ENCODE results near the gene SPINK5.

Gene SPINK5

GRCh38 chr5:148072207-148072606 is 8.4 kb downstream of the SPINK5 start:
- H3K36me3 ChIP-seq (ENCODE audit: control insufficient read depth, insufficient read depth, low read length), result no peaks in the 10 kb centered on the region
- no peaks in the 10 kb centered on the region for H3K4me1 ChIP-seq (ENCODE audit: control insufficient read depth, insufficient read depth, low read length)
- H3K27me3 ChIP-seq (ENCODE audit: control insufficient read depth, insufficient read depth, low read length), result no peaks in the 10 kb centered on the region
- no peak overlapping the region for H3K9ac ChIP-seq (ENCODE audit: low read length)
- H3K9me3 ChIP-seq (ENCODE audit: control insufficient read depth, low read length), result no peaks in the 10 kb centered on the region
- no peak overlapping the region for H3K4me3 ChIP-seq (ENCODE audit: low read length)

DNA sequence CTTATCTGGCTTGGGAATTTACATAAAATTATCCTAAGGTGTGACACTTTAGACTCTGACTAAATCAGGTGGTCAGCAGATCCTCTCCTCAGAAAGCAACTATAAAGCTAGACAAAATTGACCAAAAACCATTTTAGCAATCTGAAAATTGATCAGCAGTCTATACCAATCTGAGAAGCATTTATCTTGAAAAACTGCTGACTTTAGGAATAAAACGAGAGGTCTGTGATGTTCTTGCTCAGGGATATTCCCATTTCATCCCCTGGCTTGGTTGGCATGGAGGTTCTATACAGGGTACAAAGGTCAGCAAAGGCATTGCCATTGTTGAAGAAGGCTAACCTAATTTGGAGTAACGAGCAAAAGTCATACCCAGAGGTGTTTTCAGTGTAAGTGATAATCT is 11.7 kb downstream of the SPINK5 start:
- Histone ChIP-seq H3K27me3 (ENCODE audit: control insufficient read depth, insufficient read depth, low read length) (no peaks in the 10 kb centered on the region), H3K9ac (ENCODE audit: low read length) (no peak overlapping the region), H3K4me3 (ENCODE audit: low read length) (no peak overlapping the region), H3K4me1 (ENCODE audit: control insufficient read depth, insufficient read depth, low read length) (no peaks in the 10 kb centered on the region), H3K36me3 (ENCODE audit: control insufficient read depth, insufficient read depth, low read length) (no peaks in the 10 kb centered on the region), H3K9me3 (ENCODE audit: control insufficient read depth, low read length) (no peaks in the 10 kb centered on the region)

- no peaks in the 10 kb centered on the region for H3K27me3 ChIP-seq (ENCODE audit: control insufficient read depth, insufficient read depth, low read length)
- no peak overlapping the region for H3K4me3 ChIP-seq (ENCODE audit: low read length)
- no peaks in the 10 kb centered on the region for H3K9me3 ChIP-seq (ENCODE audit: control insufficient read depth, low read length)
- H3K9ac ChIP-seq (ENCODE audit: low read length), result no peak overlapping the region
- no peaks in the 10 kb centered on the region for H3K4me1 ChIP-seq (ENCODE audit: control insufficient read depth, insufficient read depth, low read length)
- no peaks in the 10 kb centered on the region for H3K36me3 ChIP-seq (ENCODE audit: control insufficient read depth, insufficient read depth, low read length)
Observed at GRCh38 chr5:148083203-148083602, 19.4 kb downstream of the SPINK5 start.

DNA sequence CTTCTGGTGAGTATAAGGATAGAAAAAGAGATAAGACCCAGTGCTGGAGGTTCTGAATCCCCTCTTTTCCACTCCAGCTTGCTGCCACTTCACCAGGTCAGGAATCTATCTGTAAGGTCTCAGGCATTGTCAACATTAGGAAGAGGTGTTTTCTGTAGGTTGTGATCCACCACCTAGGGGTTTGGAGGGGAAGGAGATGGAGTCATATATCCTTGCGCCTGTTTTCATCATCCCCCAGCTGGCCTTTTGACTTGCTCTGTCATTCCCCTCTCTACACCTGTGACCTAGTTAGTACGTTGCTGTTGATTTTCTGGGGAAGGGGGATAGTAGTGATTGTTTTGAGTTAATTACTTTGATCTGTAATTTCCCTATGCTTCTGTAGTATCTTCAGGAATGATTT is 20.5 kb downstream of the SPINK5 start:
- Histone ChIP-seq H3K4me1 (ENCODE audit: control insufficient read depth, insufficient read depth, low read length) (no peaks in the 10 kb centered on the region), H3K36me3 (ENCODE audit: control insufficient read depth, insufficient read depth, low read length) (no peaks in the 10 kb centered on the region), H3K9me3 (ENCODE audit: control insufficient read depth, low read length) (no peaks in the 10 kb centered on the region), H3K9ac (ENCODE audit: low read length) (no peak overlapping the region), H3K4me3 (ENCODE audit: low read length) (no peak overlapping the region), H3K27me3 (ENCODE audit: control insufficient read depth, insufficient read depth, low read length) (no peaks in the 10 kb centered on the region)

GRCh38 chr5:148085310-148085709 is 21.5 kb downstream of the SPINK5 start:
- no peak overlapping the region for H3K9ac ChIP-seq (ENCODE audit: low read length)
- no peaks in the 10 kb centered on the region for H3K9me3 ChIP-seq (ENCODE audit: control insufficient read depth, low read length)
- H3K36me3 ChIP-seq (ENCODE audit: control insufficient read depth, insufficient read depth, low read length), result no peaks in the 10 kb centered on the region
- H3K27me3 ChIP-seq (ENCODE audit: control insufficient read depth, insufficient read depth, low read length), result no peaks in the 10 kb centered on the region
- no peak overlapping the region for H3K4me3 ChIP-seq (ENCODE audit: low read length)
- H3K4me1 ChIP-seq (ENCODE audit: control insufficient read depth, insufficient read depth, low read length), result no peaks in the 10 kb centered on the region

DNA sequence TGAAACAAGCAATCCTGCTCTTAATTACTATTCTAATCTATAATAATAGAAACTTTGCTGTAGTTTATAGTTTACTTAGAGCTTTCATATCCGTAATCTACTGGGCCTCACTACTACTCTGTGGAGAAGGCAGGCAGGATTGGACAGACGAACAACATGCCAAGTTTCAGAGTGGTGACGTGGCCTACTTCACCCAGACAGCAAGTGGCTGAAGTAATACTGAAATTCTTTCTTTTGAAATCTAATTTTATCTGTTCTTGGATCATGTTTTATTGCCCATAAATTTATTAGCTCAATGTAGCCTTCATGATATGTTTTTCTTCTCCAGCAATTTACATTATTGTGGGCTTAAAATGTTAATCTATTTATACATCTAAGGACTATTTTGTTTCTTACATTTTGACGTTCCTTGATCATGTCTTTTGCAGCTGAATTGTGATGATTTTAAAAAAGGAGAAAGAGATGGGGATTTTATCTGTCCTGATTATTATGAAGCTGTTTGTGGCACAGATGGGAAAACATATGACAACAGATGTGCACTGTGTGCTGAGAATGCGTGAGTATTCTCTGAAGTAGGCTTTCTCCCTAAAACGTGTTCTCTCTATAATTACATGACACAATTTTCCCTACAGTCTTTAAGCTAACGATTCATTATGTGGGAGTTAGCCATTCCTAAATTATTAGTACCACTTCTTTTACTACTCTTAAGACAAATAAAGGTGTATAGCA is 22.4 kb downstream of the SPINK5 start:
- H3K9ac ChIP-seq (ENCODE audit: low read length), result no peak overlapping the region
- no peaks in the 10 kb centered on the region for H3K27me3 ChIP-seq (ENCODE audit: control insufficient read depth, insufficient read depth, low read length)
- no peaks in the 10 kb centered on the region for H3K4me1 ChIP-seq (ENCODE audit: control insufficient read depth, insufficient read depth, low read length)
- H3K36me3 ChIP-seq (ENCODE audit: control insufficient read depth, insufficient read depth, low read length), result no peaks in the 10 kb centered on the region
- no peaks in the 10 kb centered on the region for H3K9me3 ChIP-seq (ENCODE audit: control insufficient read depth, low read length)
- H3K4me3 ChIP-seq (ENCODE audit: low read length), result no peak overlapping the region

DNA sequence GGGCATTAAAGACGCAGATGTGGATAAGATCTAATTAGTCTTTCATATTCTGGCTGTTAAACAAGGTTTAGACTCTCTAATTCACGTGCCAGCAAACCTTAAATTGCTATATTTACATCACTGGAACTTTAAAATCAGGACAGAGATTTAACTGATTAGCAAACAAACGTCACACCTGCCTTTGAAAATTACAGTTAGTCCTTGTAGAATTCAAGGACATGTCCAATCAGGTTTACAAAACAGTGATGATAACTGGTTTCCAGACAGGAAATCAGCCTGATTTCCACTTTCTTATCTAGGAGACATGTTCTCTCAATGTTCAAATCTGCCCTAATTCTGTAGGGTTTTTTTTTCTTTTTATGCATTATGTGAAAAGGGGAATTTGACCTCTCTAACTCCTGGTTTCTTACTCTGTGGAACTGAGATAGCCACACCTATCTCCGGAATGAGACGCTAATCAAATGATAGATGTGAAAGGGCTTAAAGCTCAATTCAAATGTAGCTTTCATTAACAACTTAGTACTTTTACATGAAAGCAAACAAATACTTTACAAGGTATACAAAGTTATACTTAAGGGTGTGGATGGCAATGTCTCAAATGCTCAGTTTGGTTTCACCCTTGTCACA is 26.5 kb downstream of the SPINK5 start:
- Histone ChIP-seq H3K4me1 (ENCODE audit: control insufficient read depth, insufficient read depth, low read length) (no peaks in the 10 kb centered on the region), H3K36me3 (ENCODE audit: control insufficient read depth, insufficient read depth, low read length) (no peaks in the 10 kb centered on the region), H3K9ac (ENCODE audit: low read length) (no peak overlapping the region), H3K9me3 (ENCODE audit: control insufficient read depth, low read length) (no peaks in the 10 kb centered on the region), H3K4me3 (ENCODE audit: low read length) (no peak overlapping the region), H3K27me3 (ENCODE audit: control insufficient read depth, insufficient read depth, low read length) (no peaks in the 10 kb centered on the region)

DNA sequence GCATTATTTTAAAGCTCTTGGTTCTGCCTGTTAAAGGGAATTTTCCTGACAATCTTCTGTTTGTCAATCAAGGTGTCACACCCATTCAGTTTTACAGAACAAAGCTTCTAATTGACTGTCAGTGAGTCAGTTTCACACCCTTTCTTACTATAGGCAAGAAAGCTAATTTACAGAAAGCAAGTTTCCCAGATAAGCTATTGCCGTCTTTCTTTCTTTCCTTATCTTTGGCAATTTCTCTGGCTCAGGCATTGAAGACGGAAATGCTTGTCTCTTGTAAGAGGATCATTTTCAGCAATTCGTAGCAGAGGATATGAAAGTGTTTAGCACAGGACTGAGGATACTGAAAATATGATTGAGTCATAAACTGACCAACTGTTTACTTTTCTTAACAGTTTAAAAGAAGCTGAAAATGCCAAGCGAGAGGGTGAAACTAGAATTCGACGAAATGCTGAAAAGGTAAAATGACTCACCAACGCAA is 27.0 kb downstream of the SPINK5 start:
- Histone ChIP-seq H3K4me1 (ENCODE audit: control insufficient read depth, insufficient read depth, low read length) (no peaks in the 10 kb centered on the region), H3K4me3 (ENCODE audit: low read length) (no peak overlapping the region), H3K36me3 (ENCODE audit: control insufficient read depth, insufficient read depth, low read length) (no peaks in the 10 kb centered on the region), H3K9me3 (ENCODE audit: control insufficient read depth, low read length) (no peaks in the 10 kb centered on the region), H3K9ac (ENCODE audit: low read length) (no peak overlapping the region), H3K27me3 (ENCODE audit: control insufficient read depth, insufficient read depth, low read length) (no peaks in the 10 kb centered on the region)

DNA sequence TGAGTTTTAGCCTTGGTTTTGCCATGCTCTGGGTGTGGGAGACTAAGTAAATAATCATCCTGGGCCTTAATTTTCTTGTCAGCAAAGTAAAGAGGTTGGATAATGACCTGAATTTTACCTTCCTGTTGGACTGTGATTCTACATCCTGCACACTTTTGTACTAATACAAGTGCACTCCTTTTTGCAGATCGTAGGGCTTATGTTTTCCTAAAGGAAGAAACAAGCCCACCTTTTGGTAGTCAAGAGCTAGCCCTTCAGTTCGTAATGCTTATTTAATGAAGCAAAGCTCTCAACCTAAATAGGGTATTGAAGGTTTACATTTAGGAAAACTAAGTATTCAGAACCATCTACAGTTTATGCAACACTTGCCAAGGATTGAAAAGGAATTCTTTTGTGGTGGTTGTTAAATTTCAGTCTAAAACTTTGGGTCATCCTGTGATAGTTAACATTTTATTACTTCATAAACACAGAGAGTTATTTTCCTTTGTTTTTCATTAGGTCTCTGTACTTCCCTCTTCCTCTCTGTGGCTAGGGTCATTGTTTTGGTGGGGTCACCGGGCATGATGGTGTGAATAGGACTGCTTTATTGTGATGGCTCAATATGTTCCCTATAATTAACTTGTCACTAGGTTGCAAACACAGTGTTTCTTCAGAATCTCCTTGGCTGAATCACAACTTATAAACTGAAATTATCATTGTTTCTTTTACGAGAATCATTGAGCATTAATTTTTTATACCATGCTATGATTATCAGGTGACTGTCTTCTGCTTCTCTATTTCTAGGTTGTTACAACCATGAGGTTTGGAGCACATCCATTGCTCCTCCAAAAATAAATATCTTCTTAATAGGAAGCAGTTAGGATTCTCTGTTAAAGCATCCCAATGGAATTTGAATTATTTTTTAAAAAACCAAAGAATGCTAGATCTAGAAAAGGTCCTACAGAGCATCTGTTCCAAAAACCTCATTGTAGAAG is 28.5 kb downstream of the SPINK5 start:
- no peaks in the 10 kb centered on the region for H3K36me3 ChIP-seq (ENCODE audit: control insufficient read depth, insufficient read depth, low read length)
- no peaks in the 10 kb centered on the region for H3K27me3 ChIP-seq (ENCODE audit: control insufficient read depth, insufficient read depth, low read length)
- no peaks in the 10 kb centered on the region for H3K4me1 ChIP-seq (ENCODE audit: control insufficient read depth, insufficient read depth, low read length)
- H3K9ac ChIP-seq (ENCODE audit: low read length), result no peak overlapping the region
- no peaks in the 10 kb centered on the region for H3K9me3 ChIP-seq (ENCODE audit: control insufficient read depth, low read length)
- H3K4me3 ChIP-seq (ENCODE audit: low read length), result no peak overlapping the region

GRCh38 chr5:148094336-148094735 is 30.6 kb downstream of the SPINK5 start:
- no peak overlapping the region for H3K4me3 ChIP-seq (ENCODE audit: low read length)
- H3K4me1 ChIP-seq (ENCODE audit: control insufficient read depth, insufficient read depth, low read length), result no peaks in the 10 kb centered on the region
- H3K27me3 ChIP-seq (ENCODE audit: control insufficient read depth, insufficient read depth, low read length), result no peaks in the 10 kb centered on the region
- no peaks in the 10 kb centered on the region for H3K36me3 ChIP-seq (ENCODE audit: control insufficient read depth, insufficient read depth, low read length)
- no peaks in the 10 kb centered on the region for H3K9me3 ChIP-seq (ENCODE audit: control insufficient read depth, low read length)
- H3K9ac ChIP-seq (ENCODE audit: low read length), result no peak overlapping the region

DNA sequence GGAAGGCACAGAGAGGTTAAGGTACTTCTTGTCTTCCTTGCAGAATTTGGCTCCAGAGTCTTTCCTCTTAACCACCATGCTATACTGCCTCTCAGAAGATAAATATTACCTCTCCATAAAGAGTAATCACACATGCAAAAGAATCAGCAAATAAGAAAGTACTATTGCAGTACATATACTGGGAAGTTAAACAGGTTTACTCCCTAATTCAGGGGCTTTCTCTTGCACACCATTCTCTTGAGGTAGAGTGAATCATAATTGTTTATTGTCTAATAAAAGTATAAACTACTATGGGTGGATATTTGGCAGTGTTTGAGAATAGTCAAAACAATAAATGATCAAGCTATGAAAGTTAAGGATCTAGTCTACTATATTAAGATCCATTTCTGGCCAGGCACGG is 40.4 kb downstream of the SPINK5 start:
- Histone ChIP-seq H3K9ac (ENCODE audit: low read length) (no peak overlapping the region), H3K4me1 (ENCODE audit: control insufficient read depth, insufficient read depth, low read length) (no peaks in the 10 kb centered on the region), H3K4me3 (ENCODE audit: low read length) (no peak overlapping the region)

GRCh38 chr5:148107608-148108007 is 43.8 kb downstream of the SPINK5 start:
- H3K27me3 ChIP-seq (ENCODE audit: control insufficient read depth, insufficient read depth, low read length), result no peaks in the 10 kb centered on the region
- H3K36me3 ChIP-seq (ENCODE audit: control insufficient read depth, insufficient read depth, low read length), result no peaks in the 10 kb centered on the region
- no peaks in the 10 kb centered on the region for H3K9me3 ChIP-seq (ENCODE audit: control insufficient read depth, low read length)

More for the DNA sequence above, 40.4 kb downstream of the SPINK5 start:
- no peaks in the 10 kb centered on the region for H3K27me3 ChIP-seq (ENCODE audit: control insufficient read depth, insufficient read depth, low read length)
- H3K9me3 ChIP-seq (ENCODE audit: control insufficient read depth, low read length), result no peaks in the 10 kb centered on the region
- H3K36me3 ChIP-seq (ENCODE audit: control insufficient read depth, insufficient read depth, low read length), result no peaks in the 10 kb centered on the region

More at GRCh38 chr5:148107608-148108007, 43.8 kb downstream of the SPINK5 start:
- Histone ChIP-seq H3K4me1 (ENCODE audit: control insufficient read depth, insufficient read depth, low read length) (no peaks in the 10 kb centered on the region), H3K9ac (ENCODE audit: low read length) (no peak overlapping the region), H3K4me3 (ENCODE audit: low read length) (no peak overlapping the region)

Measured in mucosa of stomach (tissue), 1 donor.